Heart right ventricle (tissue), 16 donors: ENCODE results near the gene RERG. TPM values are rescaled to one million over a fixed set of nuclear protein-coding genes. Genes with fewer than 3 reads are reported as not detected.
"Not testable (repeated sequence)": the region's sequence is repeated elsewhere in the genome, so short reads cannot be mapped to it uniquely, and the experiment has no call there.

Experiments used
- ATAC-seq, 8 donors: fragments of 200-7000 bp; cut with Tn5 transposase; one replicate each; pipeline ENCODE4 v1.9.1; 2020; ENCODE audit warnings: mild to moderate bottlenecking in 8 of 8, moderate library complexity in 8 of 8, moderate number of reproducible peaks in 1 of 8
- DNase-seq, 2 donors: peaks; one replicate each; pipeline ENCODE4 v3.0.0-alpha.2; 2020
- H3K27ac ChIP-seq, 10 donors: fragments of 200-600 bp; sonication (generic) in 2 of 10; one replicate each; pipeline versions ENCODE4 v1.5.0 to v1.8.0; 2020 to 2022; ENCODE audit warnings: mild to moderate bottlenecking in 3 of 10
- H3K27me3 ChIP-seq, 7 donors: fragments of 200-600 bp; one replicate each; pipeline ENCODE4 v1.8.0; 2021 to 2022; ENCODE audit warnings: mild to moderate bottlenecking in 2 of 7
- H3K36me3 ChIP-seq, 9 donors: fragments of 200-600 bp; sonication (generic) in 1 of 9; one replicate each; pipeline versions ENCODE4 v1.5.0 to v1.8.0; 2020 to 2022; ENCODE audit warnings: mild to moderate bottlenecking in 2 of 9
- H3K4me1 ChIP-seq, 9 donors: fragments of 200-600 bp; sonication (generic) in 1 of 9; one replicate each; pipeline versions ENCODE4 v1.5.0 to v1.8.0; 2020 to 2022; ENCODE audit warnings: mild to moderate bottlenecking in 4 of 9
- H3K4me3 ChIP-seq, 10 donors: fragments of 200-600 bp; sonication (generic) in 2 of 10; one replicate each; pipeline versions ENCODE4 v1.5.0 to v1.8.0; 2020 to 2022; ENCODE audit warnings: mild to moderate bottlenecking in 7 of 10, moderate library complexity in 2 of 10
- H3K9me3 ChIP-seq, 11 donors: fragments of 200-600 bp in 10 of 11; sonication (generic) in 2 of 11; one replicate each; pipeline versions ENCODE4 v1.5.0 to v1.8.0; 2013 to 2022; ENCODE audit warnings: mild to moderate bottlenecking in 2 of 11, control low read depth in 1 of 11, moderate library complexity in 1 of 11
- WGBS, 2 donors: extraction: QIAGEN DNeasy Blood & Tissue Kit; methylation state at CpG; one replicate each; pipeline ENCODE4 v1.1.7; 2013; ENCODE audit warnings: inconsistent platforms in 1 of 2; 5-methylcytosine and 5-hydroxymethylcytosine counted together
- intact Hi-C, 10 donors: fragments of 100-400 bp; cut with DNase I; formaldehyde crosslinking; loops; one replicate each; pipeline versions ENCODE4 v1.11.1 to v1.14.2; 2022
- polyA plus RNA-seq, 2 donors: library from polyadenylated mRNA; stranded (reverse); fragments of 200-250 nt; gene quantifications; one replicate each; pipeline ENCODE4 v1.2.3, GENCODE V29; 2013
- total RNA-seq, 10 donors: library from RNA; stranded (reverse); fragmentation: NEBNext Ultra II Directional in 3 of 10; extraction: Animal tissue kit (Norgen Biotek cat#: 25700) in 3 of 10; gene quantifications; one replicate each; pipeline versions ENCODE4 v1.2.1 to v1.2.4, GENCODE V29; 2021 to 2023
- TF ChIP-seq, protein P1 (sequence below), 9 donors: fragments of 200-600 bp; sonication (generic) in 2 of 9; IDR thresholded peaks; one replicate each; pipeline versions ENCODE4 v1.5.0 to v1.8.0; 2021 to 2022; ENCODE audit warnings: antibody characterized with exemption in 9 of 9, mild to moderate bottlenecking in 5 of 9, moderate library complexity in 1 of 9
- donor health status: Arrhythmogenic right ventricular cardiomyopathy.
- donor health status: ischemic (EF 13 %, LVEDD 7.1; RV severe dilation, severe dysfunction).
- donor health status: healthy with polysubstance abuse.
- donor health status: DM: no; HTN: yes; CAD: no.
- donor health status: DM: no; HTN: no; CAD: no.
- donor health status: ischemic (EF 25% LVEDD 6.9; RV normal size, moderate dysfunction).
- donor health status: ischemic (EF 25% LVEDD 5.7; RV mildly dilated, moderate dysfunction).
- donor health status: healthy.
- donor health status: DM: yes; HTN: yes; CAD: no.
- donor health status: Ischemic cardiomyopathy.
- donor health status: ischemic (EF 35%, LVEDD 5.7; RV mildly dilated, moderate dysfunction).
- donor health status: nonischemic (EF 11% LVEDD 7.7; RV severe dilation, severe dysfunction).
- donor health status: DM: yes; HTN: yes; CAD: no.
- donor health status: PGD.
- donor health status: ischemic (EF 29% LVEDD 5.4; RV normal size, mild dysfunction).
- donor health status: nonischemic (EF 23%, LVEDD 6.1; RV moderate dilation, normal function).

Gene RERG
- total and polyA plus RNA-seq, 12 donors, result 2.1 to 9.7 (median 2.7) TPM

DNA sequence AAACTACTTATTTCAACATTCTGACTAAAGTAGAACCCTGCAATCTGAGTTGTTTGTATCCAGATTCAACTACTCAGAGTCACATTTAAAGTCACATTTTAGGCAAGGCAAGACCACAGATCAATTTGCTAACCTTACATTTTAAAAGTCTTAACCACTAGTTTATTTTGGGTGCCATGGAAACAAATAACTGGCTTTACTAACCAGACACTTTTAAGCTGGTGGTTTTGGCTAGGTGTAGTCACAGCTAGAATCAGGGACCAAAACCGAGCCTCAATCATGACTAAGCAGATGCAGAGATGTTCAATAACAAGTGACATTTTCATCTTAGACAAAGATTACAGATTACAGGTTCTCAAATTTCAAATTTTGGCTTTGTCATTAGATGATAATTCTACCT is 133.1 kb downstream of the RERG start:
- WGBS, 2 donors, result 62 to 80% methylated on average over 1 of the region's 1 CpG
- no peaks in the 10 kb centered on the region for H3K4me1 ChIP-seq
- TF ChIP-seq, protein P1, sequence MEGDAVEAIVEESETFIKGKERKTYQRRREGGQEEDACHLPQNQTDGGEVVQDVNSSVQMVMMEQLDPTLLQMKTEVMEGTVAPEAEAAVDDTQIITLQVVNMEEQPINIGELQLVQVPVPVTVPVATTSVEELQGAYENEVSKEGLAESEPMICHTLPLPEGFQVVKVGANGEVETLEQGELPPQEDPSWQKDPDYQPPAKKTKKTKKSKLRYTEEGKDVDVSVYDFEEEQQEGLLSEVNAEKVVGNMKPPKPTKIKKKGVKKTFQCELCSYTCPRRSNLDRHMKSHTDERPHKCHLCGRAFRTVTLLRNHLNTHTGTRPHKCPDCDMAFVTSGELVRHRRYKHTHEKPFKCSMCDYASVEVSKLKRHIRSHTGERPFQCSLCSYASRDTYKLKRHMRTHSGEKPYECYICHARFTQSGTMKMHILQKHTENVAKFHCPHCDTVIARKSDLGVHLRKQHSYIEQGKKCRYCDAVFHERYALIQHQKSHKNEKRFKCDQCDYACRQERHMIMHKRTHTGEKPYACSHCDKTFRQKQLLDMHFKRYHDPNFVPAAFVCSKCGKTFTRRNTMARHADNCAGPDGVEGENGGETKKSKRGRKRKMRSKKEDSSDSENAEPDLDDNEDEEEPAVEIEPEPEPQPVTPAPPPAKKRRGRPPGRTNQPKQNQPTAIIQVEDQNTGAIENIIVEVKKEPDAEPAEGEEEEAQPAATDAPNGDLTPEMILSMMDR (IDR thresholded peaks at IDR 0.05), result no peak
- no peaks in the 10 kb centered on the region for H3K36me3 ChIP-seq
- peaks cover 0 to 5% (median 0%) of the 10 kb centered on the region in 7 donors for H3K27me3 ChIP-seq
- ATAC-seq (no peak), DNase-seq (no peak)
- intact Hi-C loops, result no loop called here
- no peaks in the 10 kb centered on the region for H3K9me3 ChIP-seq
- no peak overlapping the region for H3K27ac ChIP-seq
- no peak overlapping the region for H3K4me3 ChIP-seq

DNA sequence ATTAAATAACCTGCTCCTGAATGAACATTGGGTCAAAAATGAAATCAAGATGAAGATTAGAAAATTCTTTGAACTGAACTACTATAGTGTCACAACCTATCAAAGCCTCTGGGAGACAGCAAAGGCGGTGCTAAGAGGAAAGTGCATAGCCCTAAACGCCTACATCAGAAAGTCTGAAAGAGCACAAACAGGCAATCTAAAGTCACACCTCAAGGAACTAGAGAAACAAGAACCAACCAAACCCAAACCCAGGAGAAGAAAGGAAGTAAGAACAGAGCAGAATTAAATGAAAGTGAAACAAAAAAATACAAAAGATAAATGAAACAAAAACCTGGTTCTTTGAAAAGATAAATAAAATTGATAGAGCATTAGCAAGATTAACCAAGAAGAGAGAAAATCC is 143.5 kb downstream of the RERG start:
- H3K4me3 ChIP-seq, H3K36me3 ChIP-seq, intact Hi-C loops, H3K4me1 ChIP-seq, H3K27ac ChIP-seq, ATAC-seq, H3K27me3 ChIP-seq, H3K9me3 ChIP-seq, DNase-seq: not testable (repeated sequence)
- 70 to 75% methylated on average over 2 of the region's 2 CpGs for WGBS, 2 donors

DNA sequence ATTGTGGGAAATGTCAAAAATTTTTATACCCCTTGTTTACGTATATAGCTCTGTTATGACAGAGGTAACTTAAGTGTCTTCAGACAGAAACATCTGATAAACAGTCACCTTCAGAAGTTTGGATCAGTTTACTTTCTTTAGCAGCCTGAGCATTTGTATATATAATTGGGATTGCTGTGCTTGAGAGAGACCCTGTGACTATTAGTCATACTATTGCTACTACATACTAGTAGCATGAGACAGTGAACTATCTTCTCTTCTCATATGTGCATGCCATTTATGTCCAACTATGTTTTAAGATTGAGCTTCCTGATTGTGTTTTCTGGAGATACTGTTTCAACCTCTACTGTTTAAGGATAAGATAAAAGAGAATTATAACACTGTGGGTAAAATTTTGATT is 146.9 kb downstream of the RERG start:
- peaks cover 0 to 7% (median 0%) of the 10 kb centered on the region in 11 donors for H3K9me3 ChIP-seq
- H3K4me3 ChIP-seq, result no peak overlapping the region
- intact Hi-C loops, result no loop called here
- DNase-seq, result no peak
- no peak for ATAC-seq
- H3K36me3 ChIP-seq, result no peaks in the 10 kb centered on the region
- H3K27me3 ChIP-seq, result no peaks in the 10 kb centered on the region
- WGBS, 2 donors, result 89 to 91% methylated on average over 1 of the region's 1 CpG
- H3K27ac ChIP-seq, result no peak overlapping the region
- no peaks in the 10 kb centered on the region for H3K4me1 ChIP-seq
- TF ChIP-seq, protein P1 (IDR thresholded peaks at IDR 0.05), result no peak

DNA sequence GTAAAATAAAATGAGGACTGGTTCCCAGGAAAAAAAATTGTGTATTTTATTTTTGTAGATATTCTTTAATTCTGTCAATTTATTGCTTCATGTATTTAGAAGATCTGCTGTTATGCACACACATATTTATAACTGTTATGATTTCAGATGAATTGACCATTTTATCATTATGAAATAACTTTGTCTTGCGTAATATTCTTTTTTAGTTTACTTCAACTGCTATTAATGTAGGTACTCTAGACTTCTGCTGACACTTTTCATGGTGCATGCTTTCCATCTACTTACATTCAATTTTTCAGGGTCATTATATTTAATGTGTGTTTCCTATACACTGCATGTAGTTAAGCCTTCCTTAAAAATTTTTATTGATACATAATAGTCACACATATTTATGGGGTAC is 162.1 kb downstream of the RERG start:
- Histone ChIP-seq H3K36me3 (no peaks in the 10 kb centered on the region), H3K27ac (no peak overlapping the region), H3K9me3 (peaks cover 0 to 4% (median 0%) of the 10 kb centered on the region in 11 donors), H3K4me1 (no peaks in the 10 kb centered on the region), H3K27me3 (no peaks in the 10 kb centered on the region), H3K4me3 (no peak overlapping the region)
- TF ChIP-seq, protein P1 (IDR thresholded peaks at IDR 0.05), result no peak
- intact Hi-C loops, result no loop called here
- 95% methylated on average over 1 of the region's 1 CpG for WGBS, 2 donors
- ATAC-seq (no peak), DNase-seq (no peak)

Other genes with a start within 250 kb of the RERG start
- gene PDE6H, start 248.4 kb downstream of the RERG start, total RNA-seq, result not detected
- not detected for gene PDE6H, start 248.4 kb downstream of the RERG start, polyA plus RNA-seq
- gene PTPRO, start 101.1 kb upstream of the RERG start, total RNA-seq, result 1 to 10 TPM in 4 of 10 donors, under 1 TPM in 5, not detected in 1; 0.21 to 5.4 (median 0.98) TPM
- gene PTPRO, start 101.1 kb upstream of the RERG start, polyA plus RNA-seq, result under 1 TPM; 0.29 to 0.42 TPM